Esophagus squamous epithelium (tissue), 4 donors: ENCODE results near the gene STAP1.

Experiments
- POLR2A ChIP-seq, 4 donors: fragments of 450-650 bp; IDR thresholded peaks; one replicate each; pipeline ENCODE4 v1.6.1; 2017; ENCODE audit warnings: antibody characterized with exemption in 4 of 4, mild to moderate bottlenecking in 4 of 4, moderate library complexity in 3 of 4
- TF ChIP-seq, protein P1 (sequence below), 6 experiments: fragments of 450-650 bp in 4 of 6; fragments of 200-600 bp in 2 of 6; sonication (generic) in 2 of 6; IDR thresholded peaks; one replicate each; pipeline ENCODE4 v1.5.1; 2016 to 2019; ENCODE audit warnings: antibody characterized with exemption in 6 of 6, mild to moderate bottlenecking in 4 of 6, moderate library complexity in 4 of 6

- no peak for TF ChIP-seq POLR2A (IDR thresholded peaks at IDR 0.05)
- TF ChIP-seq, protein P1, sequence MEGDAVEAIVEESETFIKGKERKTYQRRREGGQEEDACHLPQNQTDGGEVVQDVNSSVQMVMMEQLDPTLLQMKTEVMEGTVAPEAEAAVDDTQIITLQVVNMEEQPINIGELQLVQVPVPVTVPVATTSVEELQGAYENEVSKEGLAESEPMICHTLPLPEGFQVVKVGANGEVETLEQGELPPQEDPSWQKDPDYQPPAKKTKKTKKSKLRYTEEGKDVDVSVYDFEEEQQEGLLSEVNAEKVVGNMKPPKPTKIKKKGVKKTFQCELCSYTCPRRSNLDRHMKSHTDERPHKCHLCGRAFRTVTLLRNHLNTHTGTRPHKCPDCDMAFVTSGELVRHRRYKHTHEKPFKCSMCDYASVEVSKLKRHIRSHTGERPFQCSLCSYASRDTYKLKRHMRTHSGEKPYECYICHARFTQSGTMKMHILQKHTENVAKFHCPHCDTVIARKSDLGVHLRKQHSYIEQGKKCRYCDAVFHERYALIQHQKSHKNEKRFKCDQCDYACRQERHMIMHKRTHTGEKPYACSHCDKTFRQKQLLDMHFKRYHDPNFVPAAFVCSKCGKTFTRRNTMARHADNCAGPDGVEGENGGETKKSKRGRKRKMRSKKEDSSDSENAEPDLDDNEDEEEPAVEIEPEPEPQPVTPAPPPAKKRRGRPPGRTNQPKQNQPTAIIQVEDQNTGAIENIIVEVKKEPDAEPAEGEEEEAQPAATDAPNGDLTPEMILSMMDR (IDR thresholded peaks at IDR 0.05) = no peak
These were observed 7.8 kb downstream of the STAP1 start for GRCh38 chr4:67566335-67566734.
